ENCODE measurements around the gene UQCC3. TPM values are rescaled to one million over a fixed set of nuclear protein-coding genes. Genes with fewer than 3 reads are reported as not detected.

UQCC3 gene
- total and polyA plus RNA-seq, 9 of the 15 experiments (the other 6 are each of a cell fraction or from before 2014, with no cell fraction given) = 3.3 to 44.3 (median 8.0) TPM

DNA sequence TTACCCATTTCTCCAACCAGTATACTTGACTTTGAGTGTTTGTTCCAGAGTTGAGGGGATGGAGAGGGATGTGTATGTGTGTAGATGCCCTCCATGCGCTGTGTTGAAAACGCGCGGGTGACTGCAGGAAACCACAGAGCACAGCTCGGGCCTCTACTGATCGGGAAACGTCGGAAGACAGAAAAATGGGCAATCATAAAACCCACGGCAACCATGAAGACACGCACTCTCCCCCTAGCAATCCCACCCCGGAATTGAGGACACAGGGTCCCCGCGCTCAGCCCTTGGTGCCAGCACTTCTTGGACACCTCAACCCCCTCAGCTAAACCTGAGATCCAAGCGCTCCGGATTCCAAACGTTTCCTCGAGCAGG, 251 bp upstream of the UQCC3 start (continued):
- TF ChIP-seq, protein P1, sequence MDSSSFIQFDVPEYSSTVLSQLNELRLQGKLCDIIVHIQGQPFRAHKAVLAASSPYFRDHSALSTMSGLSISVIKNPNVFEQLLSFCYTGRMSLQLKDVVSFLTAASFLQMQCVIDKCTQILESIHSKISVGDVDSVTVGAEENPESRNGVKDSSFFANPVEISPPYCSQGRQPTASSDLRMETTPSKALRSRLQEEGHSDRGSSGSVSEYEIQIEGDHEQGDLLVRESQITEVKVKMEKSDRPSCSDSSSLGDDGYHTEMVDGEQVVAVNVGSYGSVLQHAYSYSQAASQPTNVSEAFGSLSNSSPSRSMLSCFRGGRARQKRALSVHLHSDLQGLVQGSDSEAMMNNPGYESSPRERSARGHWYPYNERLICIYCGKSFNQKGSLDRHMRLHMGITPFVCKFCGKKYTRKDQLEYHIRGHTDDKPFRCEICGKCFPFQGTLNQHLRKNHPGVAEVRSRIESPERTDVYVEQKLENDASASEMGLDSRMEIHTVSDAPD (CRISPR knock-in tag; IDR thresholded peaks at IDR 0.05) = no peak
- TF ChIP-seq SMARCC2 (IDR thresholded peaks at IDR 0.05; ENCODE audit: low read depth) (no peak), EZH2 (IDR thresholded peaks at IDR 0.05; ENCODE audit: borderline replicate concordance, low read depth, low read length) (no peak), ZBTB7A (IDR thresholded peaks at IDR 0.05; ENCODE audit: borderline replicate concordance, control insufficient read depth, low read depth, low read length) (no peak), CXXC5 (CRISPR knock-in tag; IDR thresholded peaks at IDR 0.05) (no peak), SP2 (IDR thresholded peaks at IDR 0.05; ENCODE audit: extremely low read depth, low read depth, low read length, poor library complexity, severe bottlenecking) (no peak), GABPA (tag; conservative IDR thresholded peaks at IDR 0.05; ENCODE audit: low read depth) (no peak), POLR2H (tag; IDR thresholded peaks at IDR 0.05; ENCODE audit: low read depth) (no peak; the same call in 1 of the 2 replicates), GTF2F1 (IDR thresholded peaks at IDR 0.05; ENCODE audit: low read depth, low read length) (no peak), GABPB2 (CRISPR knock-in tag; conservative IDR thresholded peaks at IDR 0.05) (no peak), DACH1 (IDR thresholded peaks at IDR 0.05; ENCODE audit: partially characterized antibody) (no peak), CEBPB (tag; IDR thresholded peaks at IDR 0.05) (no peak), SMAD1 (IDR thresholded peaks at IDR 0.05; ENCODE audit: low read depth, low read length, partially characterized antibody) (no peak), RBM39 (optimal IDR thresholded peaks at IDR 0.05; ENCODE audit: low read depth, low read length) (no peak), ZNF384 (IDR thresholded peaks at IDR 0.05; ENCODE audit: low read depth, low read length) (no peak; the same call in 1 of the 2 replicates), POLR3G (IDR thresholded peaks at IDR 0.05; ENCODE audit: extremely low read depth, insufficient read length, insufficient replicate concordance) (no peak), TFAM (CRISPR knock-in tag; conservative IDR thresholded peaks at IDR 0.05) (no peak), TBL1XR1 (IDR thresholded peaks at IDR 0.05; ENCODE audit: low read length in 2 of 2) (no peak), MTA1 (IDR thresholded peaks at IDR 0.05; ENCODE audit: borderline replicate concordance) (no peak)
- TF ChIP-seq, protein P2, sequence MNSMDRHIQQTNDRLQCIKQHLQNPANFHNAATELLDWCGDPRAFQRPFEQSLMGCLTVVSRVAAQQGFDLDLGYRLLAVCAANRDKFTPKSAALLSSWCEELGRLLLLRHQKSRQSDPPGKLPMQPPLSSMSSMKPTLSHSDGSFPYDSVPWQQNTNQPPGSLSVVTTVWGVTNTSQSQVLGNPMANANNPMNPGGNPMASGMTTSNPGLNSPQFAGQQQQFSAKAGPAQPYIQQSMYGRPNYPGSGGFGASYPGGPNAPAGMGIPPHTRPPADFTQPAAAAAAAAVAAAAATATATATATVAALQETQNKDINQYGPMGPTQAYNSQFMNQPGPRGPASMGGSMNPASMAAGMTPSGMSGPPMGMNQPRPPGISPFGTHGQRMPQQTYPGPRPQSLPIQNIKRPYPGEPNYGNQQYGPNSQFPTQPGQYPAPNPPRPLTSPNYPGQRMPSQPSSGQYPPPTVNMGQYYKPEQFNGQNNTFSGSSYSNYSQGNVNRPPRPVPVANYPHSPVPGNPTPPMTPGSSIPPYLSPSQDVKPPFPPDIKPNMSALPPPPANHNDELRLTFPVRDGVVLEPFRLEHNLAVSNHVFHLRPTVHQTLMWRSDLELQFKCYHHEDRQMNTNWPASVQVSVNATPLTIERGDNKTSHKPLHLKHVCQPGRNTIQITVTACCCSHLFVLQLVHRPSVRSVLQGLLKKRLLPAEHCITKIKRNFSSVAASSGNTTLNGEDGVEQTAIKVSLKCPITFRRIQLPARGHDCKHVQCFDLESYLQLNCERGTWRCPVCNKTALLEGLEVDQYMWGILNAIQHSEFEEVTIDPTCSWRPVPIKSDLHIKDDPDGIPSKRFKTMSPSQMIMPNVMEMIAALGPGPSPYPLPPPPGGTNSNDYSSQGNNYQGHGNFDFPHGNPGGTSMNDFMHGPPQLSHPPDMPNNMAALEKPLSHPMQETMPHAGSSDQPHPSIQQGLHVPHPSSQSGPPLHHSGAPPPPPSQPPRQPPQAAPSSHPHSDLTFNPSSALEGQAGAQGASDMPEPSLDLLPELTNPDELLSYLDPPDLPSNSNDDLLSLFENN (IDR thresholded peaks at IDR 0.05; ENCODE audit: low read depth in 2 of 2, low read length in 2 of 2) = no peak; a peak in 1 of 4 replicates
- TF ChIP-seq, protein P3, sequence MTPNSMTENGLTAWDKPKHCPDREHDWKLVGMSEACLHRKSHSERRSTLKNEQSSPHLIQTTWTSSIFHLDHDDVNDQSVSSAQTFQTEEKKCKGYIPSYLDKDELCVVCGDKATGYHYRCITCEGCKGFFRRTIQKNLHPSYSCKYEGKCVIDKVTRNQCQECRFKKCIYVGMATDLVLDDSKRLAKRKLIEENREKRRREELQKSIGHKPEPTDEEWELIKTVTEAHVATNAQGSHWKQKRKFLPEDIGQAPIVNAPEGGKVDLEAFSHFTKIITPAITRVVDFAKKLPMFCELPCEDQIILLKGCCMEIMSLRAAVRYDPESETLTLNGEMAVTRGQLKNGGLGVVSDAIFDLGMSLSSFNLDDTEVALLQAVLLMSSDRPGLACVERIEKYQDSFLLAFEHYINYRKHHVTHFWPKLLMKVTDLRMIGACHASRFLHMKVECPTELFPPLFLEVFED (CRISPR knock-in tag; conservative IDR thresholded peaks at IDR 0.05) = 0 out of 2 replicates have a peak, but pooled peaks have one; percentile 0
- TF ChIP-seq, protein P4, sequence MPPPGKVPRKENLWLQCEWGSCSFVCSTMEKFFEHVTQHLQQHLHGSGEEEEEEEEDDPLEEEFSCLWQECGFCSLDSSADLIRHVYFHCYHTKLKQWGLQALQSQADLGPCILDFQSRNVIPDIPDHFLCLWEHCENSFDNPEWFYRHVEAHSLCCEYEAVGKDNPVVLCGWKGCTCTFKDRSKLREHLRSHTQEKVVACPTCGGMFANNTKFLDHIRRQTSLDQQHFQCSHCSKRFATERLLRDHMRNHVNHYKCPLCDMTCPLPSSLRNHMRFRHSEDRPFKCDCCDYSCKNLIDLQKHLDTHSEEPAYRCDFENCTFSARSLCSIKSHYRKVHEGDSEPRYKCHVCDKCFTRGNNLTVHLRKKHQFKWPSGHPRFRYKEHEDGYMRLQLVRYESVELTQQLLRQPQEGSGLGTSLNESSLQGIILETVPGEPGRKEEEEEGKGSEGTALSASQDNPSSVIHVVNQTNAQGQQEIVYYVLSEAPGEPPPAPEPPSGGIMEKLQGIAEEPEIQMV (tag; conservative IDR thresholded peaks at IDR 0.05; ENCODE audit: low read depth) = no peak
